HPDE6-E6E7 (cell line): ENCODE results near the gene SUCO.
"Not testable (repeated sequence)": the region's sequence is repeated elsewhere in the genome, so short reads cannot be mapped to it uniquely, and the experiment has no call there.

Experiments
- DNase-seq: peaks from one replicate; pipeline ENCODE4 v3.0.0; 2011; ENCODE audit warnings: missing footprints; ENCODE audit errors: extremely low spot score

The SUCO gene, protein sequence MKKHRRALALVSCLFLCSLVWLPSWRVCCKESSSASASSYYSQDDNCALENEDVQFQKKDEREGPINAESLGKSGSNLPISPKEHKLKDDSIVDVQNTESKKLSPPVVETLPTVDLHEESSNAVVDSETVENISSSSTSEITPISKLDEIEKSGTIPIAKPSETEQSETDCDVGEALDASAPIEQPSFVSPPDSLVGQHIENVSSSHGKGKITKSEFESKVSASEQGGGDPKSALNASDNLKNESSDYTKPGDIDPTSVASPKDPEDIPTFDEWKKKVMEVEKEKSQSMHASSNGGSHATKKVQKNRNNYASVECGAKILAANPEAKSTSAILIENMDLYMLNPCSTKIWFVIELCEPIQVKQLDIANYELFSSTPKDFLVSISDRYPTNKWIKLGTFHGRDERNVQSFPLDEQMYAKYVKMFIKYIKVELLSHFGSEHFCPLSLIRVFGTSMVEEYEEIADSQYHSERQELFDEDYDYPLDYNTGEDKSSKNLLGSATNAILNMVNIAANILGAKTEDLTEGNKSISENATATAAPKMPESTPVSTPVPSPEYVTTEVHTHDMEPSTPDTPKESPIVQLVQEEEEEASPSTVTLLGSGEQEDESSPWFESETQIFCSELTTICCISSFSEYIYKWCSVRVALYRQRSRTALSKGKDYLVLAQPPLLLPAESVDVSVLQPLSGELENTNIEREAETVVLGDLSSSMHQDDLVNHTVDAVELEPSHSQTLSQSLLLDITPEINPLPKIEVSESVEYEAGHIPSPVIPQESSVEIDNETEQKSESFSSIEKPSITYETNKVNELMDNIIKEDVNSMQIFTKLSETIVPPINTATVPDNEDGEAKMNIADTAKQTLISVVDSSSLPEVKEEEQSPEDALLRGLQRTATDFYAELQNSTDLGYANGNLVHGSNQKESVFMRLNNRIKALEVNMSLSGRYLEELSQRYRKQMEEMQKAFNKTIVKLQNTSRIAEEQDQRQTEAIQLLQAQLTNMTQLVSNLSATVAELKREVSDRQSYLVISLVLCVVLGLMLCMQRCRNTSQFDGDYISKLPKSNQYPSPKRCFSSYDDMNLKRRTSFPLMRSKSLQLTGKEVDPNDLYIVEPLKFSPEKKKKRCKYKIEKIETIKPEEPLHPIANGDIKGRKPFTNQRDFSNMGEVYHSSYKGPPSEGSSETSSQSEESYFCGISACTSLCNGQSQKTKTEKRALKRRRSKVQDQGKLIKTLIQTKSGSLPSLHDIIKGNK (N-terminal part only)

DNA sequence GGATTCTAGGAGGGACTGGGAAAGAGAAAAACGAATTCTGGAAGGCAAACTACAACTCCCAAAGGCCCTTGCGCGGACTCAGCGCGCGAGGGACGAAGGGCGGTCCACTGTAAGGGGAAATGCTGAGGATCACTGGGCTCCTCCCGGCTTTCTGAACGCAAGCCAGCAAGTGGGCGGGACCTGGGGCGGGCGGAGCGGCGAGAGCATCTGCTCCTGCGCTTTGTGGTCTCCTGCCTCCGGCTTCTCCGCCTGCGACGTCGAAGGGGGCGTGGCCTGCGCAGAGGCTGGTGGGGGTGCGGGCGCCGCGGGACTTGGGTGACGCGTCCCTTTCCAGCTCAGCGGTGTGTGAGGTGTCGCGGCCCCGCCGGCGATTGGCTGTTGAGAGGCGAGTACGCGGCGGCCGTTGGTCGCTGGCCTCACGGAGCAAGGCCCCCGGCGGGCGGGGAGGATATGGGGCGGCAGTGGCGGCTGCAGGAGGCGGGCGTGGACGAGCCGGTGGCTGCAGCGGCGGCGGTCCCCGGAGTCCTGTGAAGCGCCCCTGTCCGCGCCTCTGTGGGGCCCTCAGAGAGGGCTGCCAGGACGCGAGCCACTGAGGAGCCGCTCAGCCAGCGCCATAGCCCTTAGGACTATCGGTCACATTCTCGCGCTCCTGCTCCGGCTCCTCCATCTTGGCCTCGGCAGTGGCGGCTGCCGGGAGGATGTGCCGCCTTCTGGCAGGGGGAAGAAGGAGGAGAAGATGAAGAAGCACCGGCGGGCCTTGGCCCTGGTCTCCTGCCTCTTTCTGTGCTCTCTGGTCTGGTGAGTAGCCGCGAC lies at the start of gene SUCO:
TSS of gene SUCO (plus strand) at position 451 of the 813 bp plus-strand sequence. CDS start at position 737, 286 bp downstream.
- DNase-seq = peak; percentile 95

DNA sequence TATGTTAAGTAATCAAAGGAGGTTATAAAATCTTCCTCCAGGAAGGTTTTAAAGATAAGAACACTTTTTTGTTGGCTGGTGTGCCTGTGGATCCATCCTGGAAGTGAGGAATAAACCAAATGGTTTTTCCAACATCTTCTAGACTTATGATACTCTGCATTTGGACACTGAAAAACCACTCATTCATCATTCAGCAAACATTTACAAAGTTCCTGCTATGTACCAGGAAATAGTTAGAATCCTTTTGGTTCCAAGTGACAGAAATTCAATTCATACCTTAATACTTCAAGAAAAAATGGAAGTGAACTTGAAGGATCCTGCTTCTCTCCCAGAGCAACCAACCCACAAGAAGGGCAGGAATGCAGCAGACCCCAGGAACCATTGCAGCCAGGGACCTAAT lies 49.5 kb upstream of the SUCO start:
- DNase-seq = no peak

DNA sequence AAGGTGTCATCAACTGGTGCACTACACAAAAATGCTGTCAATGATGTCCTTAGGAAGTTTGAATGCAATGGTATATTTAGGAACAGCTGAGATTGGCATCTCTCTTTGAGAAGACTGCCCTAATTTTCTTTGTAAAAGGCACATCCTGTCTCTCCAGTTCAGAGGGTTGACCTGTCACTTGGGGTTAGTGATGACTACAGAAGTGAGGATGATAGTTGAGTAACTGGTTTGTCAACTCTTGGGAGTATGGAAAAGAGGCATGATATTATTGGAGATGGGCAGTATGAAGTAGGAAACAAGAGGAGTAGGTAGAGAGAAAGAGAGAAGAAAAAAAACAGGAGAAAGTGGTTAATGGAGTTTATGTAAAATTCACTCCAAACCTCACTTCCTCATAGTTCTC lies 48.7 kb upstream of the SUCO start:
- DNase-seq = peak; percentile 29

DNA sequence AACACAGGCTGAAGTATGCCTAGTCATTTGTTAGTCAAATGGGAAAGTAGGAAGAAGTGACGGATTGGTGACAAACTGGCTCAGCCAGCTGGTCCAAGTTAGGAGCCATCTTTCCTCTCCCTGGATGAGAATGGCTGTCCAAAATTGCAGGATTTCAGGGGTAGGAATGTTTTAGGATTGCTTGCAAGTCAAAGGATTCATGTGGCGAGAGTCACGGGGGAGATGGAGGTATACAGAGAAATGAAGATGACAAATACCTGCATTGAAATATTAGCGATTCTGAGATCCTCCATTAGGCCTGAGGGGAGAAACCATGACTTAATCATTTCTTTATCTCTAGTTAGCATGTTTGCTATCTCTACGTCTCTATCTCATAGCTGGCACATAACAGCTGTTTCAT lies 47.3 kb upstream of the SUCO start:
- no peak for DNase-seq

DNA sequence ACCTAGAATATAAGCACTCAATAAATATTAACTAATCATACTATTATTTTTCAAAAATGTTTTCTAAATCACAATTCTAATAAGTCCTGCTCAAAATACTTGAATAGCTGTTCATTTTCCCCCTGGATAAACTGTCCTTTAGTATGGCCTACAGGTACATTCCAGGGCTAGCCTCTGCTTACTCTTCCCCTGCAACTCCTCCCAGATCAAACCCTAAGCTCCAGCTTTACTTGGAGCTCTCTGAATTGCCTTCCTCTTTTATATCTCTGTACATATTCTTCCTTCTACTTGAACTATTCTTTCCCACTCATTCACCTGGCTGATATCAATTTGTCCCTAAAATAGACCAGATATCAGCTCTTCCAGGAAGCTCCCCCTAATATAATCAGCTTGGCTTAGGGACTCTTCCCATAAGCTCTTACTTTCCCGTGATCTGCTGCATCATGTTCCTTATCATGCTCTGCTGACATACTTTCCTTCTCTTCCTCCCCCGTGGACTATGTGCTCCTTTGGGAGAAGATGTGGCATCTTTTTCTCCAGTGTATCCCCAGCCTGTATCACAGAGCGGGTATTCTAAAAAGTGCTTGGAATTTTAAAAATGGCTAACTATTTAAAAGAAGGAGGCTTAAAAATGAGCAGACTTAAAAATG lies 46.0 kb upstream of the SUCO start:
- no peak for DNase-seq

DNA sequence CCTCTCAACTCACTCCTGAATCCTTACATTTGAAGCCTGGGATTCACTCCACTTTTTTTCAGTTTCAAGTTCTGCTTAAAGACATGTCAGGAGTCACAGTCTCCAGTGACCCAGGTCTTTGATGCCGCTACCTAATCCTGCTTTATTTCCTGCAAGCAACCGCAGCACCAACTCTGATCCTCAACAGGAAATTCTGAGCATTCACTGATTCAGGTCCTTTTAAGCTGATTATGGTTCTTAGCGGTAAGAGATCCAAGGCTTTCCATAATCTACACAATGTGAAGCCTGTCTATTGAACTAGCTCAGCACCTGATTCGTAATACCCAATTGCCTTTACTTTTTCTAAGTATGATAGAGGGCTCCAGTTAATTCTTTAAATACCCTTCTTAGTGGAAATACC lies 45.4 kb upstream of the SUCO start:
- DNase-seq = no peak

DNA sequence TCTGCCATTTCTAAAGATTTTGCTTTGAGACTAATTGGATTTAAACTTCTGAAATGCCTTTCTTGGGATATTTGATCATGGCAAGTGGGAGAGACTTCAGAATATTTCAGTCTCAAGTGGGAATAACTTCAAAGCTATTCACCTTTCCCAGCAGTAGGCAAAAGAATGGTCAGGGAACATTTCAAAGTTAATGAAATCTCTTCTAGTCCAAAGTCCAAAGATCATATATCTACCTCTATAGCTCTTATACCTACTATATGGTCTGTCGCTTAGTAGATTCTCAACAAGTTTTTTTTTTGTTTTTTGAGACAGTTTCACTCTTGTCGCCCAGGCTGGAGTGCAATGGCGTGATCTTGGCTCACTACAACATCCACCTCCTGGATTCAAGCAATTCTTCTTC lies 44.6 kb upstream of the SUCO start:
- DNase-seq = no peak

DNA sequence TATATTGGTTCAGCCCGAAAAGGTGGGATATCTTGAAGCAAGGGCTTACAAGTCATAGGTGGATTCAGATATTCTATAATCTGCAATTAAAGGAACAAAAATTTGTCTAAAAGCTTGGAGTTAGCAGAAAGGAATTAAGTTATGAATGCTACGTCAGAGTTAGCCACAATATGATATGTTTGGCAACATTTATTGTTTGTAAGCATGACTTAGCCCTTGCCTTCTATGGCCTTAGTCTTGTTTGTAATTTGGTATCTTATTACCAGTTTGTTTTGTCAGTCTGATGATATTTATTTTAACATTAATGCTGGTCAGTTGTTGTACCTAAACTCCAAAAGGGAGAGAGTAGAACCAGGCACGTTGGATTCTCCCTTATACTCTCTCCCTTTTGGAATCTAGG lies 43.1 kb upstream of the SUCO start:
- DNase-seq = no peak

DNA sequence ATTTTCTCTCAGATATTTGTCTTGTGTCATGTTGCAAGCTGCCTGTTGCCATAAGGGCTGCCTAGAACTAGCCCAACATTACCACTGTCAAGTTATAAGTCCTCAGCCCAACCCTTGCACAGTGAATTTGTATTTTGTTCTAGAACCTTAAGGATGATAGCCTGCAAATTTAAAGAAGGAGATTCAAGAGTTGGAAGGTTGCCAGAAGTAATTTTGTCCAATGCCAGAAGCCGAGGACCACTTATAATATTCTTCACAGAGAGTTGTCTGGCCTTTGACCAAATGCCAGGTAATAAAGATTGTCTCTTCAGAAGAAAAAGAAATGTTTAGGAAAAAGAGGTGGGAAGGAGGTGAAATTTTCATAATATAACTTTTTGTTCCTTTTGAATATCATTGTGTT lies 40.5 kb upstream of the SUCO start:
- DNase-seq = no peak

DNA sequence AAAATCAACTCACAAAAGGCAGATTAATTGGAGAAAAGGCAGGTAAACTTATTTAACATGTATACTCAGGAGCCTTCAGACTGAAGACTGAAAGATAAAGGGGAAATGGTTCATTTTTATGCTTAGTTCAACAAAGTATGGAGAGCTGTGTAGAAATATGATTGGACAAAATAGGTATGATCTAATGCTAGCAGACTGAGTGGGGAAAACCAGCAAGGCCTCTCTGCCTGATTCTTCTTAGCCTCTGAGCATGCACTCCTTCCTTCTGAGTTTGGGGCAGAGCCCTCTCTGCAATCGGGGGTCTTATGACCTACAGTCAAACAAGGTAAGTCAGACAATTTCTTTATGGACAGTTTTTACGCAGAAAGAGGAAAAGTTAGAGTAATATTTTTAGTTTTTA lies 38.8 kb upstream of the SUCO start:
- DNase-seq = no peak

DNA sequence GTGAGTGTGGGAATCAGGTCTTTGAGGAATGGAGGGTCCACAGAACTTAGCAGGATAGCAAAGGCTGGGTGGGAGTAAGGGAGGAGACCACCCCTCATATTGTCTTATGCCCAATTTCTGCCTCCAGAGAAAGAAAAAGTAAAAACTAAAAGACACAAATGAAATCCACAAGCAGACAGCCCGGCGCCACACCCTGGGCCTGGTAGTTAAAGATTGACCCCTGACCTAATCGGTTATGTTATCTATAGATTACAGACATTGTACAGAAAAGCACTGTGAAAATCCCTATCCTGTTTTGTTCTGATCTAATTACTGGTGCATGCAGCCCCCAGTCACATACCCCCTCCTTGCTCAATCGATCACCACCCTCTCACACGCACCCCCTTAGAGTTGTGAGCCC lies 36.8 kb upstream of the SUCO start:
- DNase-seq = not testable (repeated sequence)

DNA sequence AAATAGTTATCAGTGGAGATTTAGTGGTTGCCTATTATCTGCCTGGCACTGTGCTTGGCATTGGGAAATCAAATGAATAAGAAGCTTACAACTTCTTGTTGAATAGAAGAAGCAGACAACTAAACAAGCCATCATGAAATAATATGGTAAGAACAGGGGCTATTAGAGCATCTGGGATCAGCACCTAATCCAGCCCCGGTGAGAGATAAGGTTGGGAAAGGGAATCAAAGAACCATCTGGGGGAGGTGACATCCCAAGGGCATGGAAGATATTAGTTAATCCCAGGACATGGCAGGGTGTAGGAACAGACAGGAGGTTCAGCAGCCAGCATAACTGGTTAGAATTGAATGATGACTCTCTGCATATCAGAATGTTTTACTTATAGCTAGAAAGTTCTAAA lies 36.3 kb upstream of the SUCO start:
- no peak for DNase-seq

DNA sequence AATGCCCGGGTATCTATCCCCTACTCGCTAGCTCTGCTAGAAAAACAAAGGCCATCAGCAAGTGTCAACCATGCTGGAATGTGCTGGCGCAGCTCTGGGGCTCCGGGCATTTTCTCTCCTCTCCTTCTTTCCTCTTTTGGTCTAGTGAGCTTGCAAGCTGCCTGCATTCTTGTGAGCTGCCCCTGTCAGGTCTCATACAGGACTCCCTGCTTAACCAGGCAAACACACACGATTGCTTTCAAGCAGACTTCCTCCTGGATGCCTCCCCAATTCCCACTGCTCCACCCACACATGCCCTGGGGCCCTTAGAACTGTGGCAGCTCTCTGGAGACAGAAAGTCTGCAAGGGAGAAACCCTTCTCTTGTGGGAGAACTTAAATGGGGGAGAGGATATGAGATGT lies 35.7 kb upstream of the SUCO start:
- no peak for DNase-seq

DNA sequence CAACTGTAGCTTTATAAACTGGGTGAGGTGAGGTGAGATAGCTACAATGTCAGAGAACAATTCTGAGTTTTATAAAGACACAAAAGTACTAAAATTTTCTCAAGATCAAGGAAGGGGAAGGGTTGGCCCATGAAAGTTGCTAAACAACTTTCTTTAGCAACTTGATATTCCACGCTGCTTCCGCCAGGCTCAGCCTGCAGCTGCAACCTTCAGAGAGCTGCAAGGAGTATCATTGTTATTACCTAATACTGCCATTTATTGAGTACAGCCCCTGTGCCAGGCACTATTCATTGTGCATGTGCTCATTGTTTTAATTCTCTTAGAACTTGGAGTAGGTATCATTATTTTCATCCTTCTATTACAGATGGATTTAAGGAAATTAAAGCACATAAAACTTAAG lies 34.1 kb upstream of the SUCO start:
- no peak for DNase-seq

DNA sequence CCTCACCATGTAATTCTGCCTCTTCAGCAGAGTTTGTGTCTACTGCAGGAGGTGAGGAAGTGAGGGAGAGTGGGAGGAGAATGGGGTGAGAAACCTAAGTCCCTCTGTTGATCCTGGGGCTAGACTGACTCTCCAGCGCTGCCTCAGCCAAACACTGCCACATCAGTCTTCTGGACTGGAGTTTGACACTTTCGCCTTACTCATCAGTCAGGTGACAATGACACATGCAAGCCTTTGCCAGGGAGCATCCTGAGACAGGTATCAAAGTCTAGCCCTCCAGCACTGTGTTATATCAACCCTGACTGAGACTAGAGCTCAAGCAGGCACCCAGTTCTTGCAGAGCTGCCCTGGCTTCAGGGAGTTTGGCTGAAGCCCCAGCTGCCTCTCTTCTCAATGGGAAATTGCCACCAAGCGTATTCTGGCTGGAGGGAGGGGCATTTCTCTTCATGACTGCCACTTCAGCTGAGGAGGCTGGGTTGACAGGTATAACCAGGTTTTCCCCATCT lies 33.3 kb upstream of the SUCO start:
- peak; percentile 23 for DNase-seq

DNA sequence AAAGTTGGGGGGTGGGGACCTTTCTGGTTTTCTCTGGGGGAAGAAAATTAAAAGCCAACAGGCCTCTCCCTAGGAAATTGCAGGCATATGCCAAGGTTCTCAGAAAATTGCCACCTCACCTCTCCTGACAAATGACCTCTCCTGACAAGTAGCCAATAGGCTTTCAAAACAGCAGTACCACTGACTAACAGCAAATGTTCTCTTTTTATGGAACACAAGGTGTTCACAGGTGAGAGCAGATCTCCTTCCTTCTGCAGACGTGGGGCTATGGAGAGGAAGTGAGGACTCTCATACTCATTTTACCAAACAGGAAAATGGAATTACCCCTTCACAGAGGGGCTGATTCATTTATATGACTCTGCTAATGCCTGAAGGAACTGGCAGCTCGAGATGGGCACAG lies 32.7 kb upstream of the SUCO start:
- no peak for DNase-seq

DNA sequence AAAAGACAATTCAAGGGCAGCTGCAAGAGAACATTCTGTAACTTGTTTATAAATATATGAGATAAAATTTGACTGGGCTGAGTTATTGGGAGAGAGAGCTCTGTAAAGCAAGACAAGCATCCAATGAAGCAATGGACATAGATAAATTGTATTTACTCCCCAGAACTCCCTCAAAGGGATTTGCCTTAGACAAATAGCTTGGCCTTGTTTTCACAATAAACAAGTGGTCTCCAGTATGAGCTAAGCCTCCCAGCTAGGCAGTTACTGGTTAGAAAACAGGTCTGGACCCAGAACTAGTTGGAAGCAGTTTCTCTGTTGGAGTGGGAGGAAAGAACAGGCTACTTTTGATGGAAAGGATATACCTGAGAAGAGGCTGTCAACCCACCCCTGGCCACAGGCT lies 25.2 kb upstream of the SUCO start:
- no peak for DNase-seq

DNA sequence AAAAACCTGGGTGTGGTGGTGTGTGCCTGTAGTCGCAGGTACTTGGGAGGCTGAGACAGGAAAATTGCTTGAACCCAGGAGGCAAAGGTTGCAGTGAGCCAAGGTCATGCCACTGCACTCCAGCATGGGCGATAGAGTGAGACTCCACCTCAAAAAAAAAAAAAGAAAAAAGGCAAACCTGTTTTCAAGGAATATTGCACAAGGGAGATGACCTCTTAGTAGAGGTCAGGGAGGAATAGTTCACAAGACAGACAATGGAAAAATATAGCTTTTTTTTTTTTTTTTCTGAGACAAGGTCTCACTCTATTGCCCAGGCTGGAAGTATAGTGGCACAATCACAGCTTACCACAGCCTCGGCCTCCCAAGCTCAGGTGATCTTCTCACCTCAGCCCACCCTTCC lies 22.5 kb upstream of the SUCO start:
- DNase-seq = no peak

DNA sequence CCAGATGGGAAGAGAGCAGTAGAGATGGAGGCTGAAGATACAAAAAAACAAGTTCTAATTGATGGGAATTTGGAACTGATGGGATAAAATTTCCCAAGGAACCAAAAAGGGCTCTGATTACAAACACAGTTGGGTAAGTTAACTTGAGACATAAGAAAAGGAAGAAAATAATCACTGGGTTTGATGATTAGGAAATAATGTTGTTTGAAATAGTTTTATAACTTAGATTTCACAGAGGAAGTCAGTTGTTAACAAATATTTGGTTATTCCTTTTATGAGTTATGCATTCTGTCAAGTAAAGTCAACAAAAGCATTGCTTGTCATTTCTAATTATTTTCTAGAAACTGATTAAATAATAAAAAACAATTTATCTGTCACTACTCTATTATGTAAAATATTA lies 20.4 kb upstream of the SUCO start:
- no peak for DNase-seq

DNA sequence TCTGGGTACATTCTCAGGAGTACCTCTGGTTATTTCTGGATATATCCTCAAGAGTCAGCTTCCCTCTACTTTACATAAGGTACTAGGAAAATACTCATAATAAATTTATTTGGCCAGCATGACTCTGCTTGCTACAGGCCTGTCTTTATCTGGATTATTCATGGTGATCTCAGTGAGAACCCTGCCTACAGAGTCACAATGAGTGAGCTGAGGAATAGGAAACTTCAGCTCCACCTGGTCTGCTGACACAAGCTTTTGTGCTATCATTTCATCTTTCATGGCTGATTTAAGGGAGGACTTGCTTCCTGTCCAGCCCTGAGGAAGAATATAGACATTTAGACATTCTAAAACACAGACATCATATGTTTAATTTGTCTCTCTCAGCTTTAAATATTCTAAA lies 19.5 kb upstream of the SUCO start:
- DNase-seq = no peak

DNA sequence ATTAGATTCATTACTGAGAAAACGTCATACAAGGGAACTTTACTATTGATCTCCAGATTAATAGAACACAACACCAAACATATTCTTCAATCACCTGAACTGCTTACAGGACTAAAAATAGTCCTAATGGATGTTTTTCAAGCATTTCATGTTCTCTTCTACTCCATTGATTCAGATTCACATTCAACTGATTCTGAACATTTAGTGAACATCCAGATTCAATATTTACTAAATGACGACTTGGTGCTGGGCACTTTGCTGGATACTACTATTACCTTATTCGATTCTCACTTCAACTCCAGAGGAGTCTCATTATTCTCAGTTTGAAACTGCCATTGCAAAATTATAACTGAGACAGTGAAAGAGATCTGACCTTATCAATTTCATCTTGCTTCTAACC lies 18.8 kb upstream of the SUCO start:
- no peak for DNase-seq
